OCI-LY1 (cell line): ENCODE results near the gene TK1.

Source experiments
- H2AFZ ChIP-seq: fragments of 200-600 bp; sonication (generic), shearing (Covaris generic); 2 replicates; pipeline ENCODE4 v1.6.0; 2014; ENCODE audit warnings: antibody characterized with exemption, mild to moderate bottlenecking, low read length
- H3F3A ChIP-seq: fragments of 200-600 bp; sonication (generic), shearing (Covaris generic); 2 replicates; pipeline ENCODE4 v1.6.0; 2014; ENCODE audit warnings: mild to moderate bottlenecking, antibody characterized with exemption, low read length, moderate library complexity; ENCODE audit not compliant: insufficient read depth
- H3K27ac ChIP-seq: fragments of 200-600 bp; sonication (generic); 2 replicates; pipeline ENCODE4 v1.5.1; 2014; ENCODE audit warnings: low read length, mixed run types, mild to moderate bottlenecking, low read depth; ENCODE audit not compliant: poor library complexity, severe bottlenecking
- H3K27me3 ChIP-seq: fragments of 200-600 bp; sonication (generic); 2 replicates; pipeline ENCODE4 v1.6.0; 2014; ENCODE audit warnings: antibody characterized with exemption, mild to moderate bottlenecking, low read length, moderate library complexity; ENCODE audit not compliant: insufficient read depth
- H3K36me3 ChIP-seq: fragments of 200-600 bp; sonication (generic); 2 replicates; pipeline ENCODE4 v1.6.1; 2014; ENCODE audit warnings: mild to moderate bottlenecking, antibody characterized with exemption, low read length, moderate library complexity, mixed read lengths; ENCODE audit not compliant: insufficient read depth
- H3K4me1 ChIP-seq: fragments of 200-600 bp; sonication (generic); 2 replicates; pipeline ENCODE4 v1.5.1; 2014; ENCODE audit warnings: mild to moderate bottlenecking, low read length, moderate library complexity; ENCODE audit not compliant: insufficient read depth, severe bottlenecking
- H3K4me2 ChIP-seq: fragments of 200-600 bp; sonication (generic), shearing (Covaris generic); 2 replicates; pipeline ENCODE4 v1.6.1; 2014; ENCODE audit warnings: low read length
- H3K4me3 ChIP-seq: fragments of 200-600 bp; sonication (generic); 2 replicates; pipeline ENCODE4 v1.5.1; 2014; ENCODE audit warnings: low read length, low read depth, mild to moderate bottlenecking, mixed read lengths; ENCODE audit not compliant: poor library complexity, severe bottlenecking
- H3K79me2 ChIP-seq: fragments of 200-600 bp; shearing (Covaris generic); 2 replicates; pipeline ENCODE4 v1.6.1; 2016; ENCODE audit warnings: mixed run types, low read length, mixed read lengths; ENCODE audit not compliant: insufficient read depth
- H3K9ac ChIP-seq: fragments of 200-600 bp; sonication (generic), shearing (Covaris generic); 2 replicates; pipeline ENCODE4 v1.6.1; 2014; ENCODE audit warnings: mild to moderate bottlenecking, low read length, mixed read lengths
- H3K9me2 ChIP-seq: fragments of 200-600 bp; sonication (generic), shearing (Covaris generic); 2 replicates; pipeline ENCODE4 v1.6.1; 2014; ENCODE audit warnings: low read depth, mild to moderate bottlenecking, low read length, mixed read lengths
- H3K9me3 ChIP-seq: fragments of 200-600 bp; shearing (Covaris generic); 2 replicates; pipeline ENCODE4 v1.6.1; 2014; ENCODE audit warnings: low read length, mixed read lengths
- H4K20me1 ChIP-seq: fragments of 200-600 bp; sonication (generic), shearing (Covaris generic); 2 replicates; pipeline ENCODE4 v1.6.0; 2016; ENCODE audit warnings: mild to moderate bottlenecking, low read length; ENCODE audit not compliant: insufficient read depth
- EZH2 ChIP-seq: fragments of 200-600 bp; sonication (generic), shearing (Covaris generic); IDR thresholded peaks from 2 replicates; pipeline ENCODE4 v1.8.0; 2017; ENCODE audit warnings: borderline replicate concordance, mixed run types, mild to moderate bottlenecking, antibody characterized with exemption, low read length, moderate library complexity, mixed read lengths
- TF ChIP-seq, protein P1 (sequence below): fragments of 200-600 bp; sonication (generic), shearing (Covaris generic); IDR thresholded peaks from 2 replicates; pipeline ENCODE4 v1.5.1; 2017; ENCODE audit warnings: mild to moderate bottlenecking, antibody characterized with exemption, low read length, moderate library complexity, mixed read lengths

TK1 gene

DNA sequence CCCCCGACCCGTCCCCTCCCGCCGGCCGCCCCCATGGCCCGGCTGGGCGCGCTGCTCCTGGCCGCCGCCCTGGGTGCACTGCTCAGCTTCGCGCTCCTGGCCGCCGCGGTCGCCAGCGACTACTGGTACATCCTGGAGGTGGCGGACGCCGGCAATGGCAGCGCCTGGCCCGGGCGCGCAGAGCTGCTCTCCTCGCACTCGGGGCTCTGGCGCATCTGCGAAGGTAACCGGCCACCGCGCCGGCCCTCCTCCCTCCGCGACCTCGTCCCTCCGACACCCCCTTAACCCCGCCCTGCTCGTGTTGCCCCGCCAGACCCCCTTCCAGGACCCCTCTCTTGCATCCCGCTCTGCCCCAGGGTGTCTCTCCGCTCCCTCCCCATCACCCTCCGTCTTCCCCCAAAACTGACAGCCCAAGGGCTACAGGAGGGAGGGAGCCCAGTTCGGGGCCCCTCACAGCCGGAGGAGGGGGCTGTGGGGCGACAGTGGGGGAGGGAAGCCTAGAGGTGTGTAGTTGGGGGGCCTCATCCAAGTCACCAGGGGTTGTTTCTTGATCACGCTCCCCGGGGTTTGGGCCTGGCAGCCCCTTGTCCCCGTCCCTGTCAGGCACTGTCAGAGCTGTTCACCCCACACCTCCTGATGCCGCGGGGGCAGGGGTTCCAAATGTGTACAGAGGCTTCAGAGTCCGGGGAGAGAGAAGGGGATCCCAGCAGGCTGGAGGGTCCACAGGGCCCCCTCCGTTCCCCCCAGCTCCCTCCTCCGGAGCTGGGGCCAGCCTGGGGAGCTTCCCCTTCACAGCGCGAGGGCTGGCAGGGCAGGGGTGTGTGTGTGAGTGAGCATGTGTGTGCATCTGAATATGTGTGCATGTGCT is 45.4 kb upstream of the TK1 start:
- H3K9ac ChIP-seq, result no peak overlapping the region

DNA sequence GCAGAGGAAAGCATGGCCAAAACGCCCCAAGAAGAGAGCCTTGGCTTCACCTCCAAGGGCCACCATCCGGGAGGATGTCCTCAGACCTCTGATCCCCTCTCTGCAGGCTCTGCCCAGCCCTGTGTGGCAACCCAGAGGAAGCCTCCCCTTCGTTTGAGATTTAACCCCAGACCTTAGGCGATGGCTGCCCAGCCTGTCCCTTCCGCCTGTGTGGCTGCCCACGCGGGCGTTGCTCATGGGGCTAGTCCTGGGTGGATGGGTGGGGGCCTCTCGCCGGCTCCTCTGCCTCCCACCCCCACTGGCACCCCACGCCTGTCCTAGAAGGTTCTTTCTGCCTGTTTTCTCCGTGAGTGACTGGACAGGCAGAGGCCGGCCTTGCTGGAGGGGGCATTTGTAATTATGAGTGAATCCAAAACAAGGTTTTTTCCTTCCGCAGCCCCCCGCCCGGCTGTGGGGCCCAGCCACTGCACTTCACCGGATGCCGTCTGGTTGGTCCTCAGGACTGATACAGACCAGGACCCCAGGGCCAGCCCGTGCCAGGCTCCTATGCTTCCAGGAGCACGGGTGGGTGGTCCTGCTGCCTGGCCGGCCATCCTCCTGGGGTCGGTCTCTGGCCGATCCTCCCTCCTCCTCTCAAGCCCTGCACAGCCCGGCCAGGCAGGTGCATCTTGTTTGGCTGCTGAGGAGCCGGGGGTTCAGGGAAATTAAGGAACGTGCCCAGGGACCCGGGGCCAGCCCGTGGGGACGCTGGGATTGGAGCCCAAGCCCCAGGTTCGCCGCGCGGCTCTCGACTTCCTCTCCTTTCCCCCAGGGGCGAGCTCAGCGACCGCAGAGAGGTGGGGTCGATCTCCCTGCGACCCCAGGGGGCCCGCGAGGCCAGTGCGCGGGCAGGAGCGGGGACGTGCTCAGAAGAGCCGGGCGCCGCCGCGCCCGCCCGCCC is 44.4 kb upstream of the TK1 start, which contains the start of gene TMEM235:
TMEM235 (plus strand) TSS at position 636 of the 940 bp plus-strand sequence. CDS start 393 bp downstream, outside the sequence.
- Histone ChIP-seq H3K4me2 (peak within 1 kb of the TSS; percentile 22; the same call in 1 of the 2 replicates), H3K79me2 (no peaks in the 10 kb centered on the region), H3K36me3 (no peaks in the 10 kb centered on the region), H4K20me1 (no peaks in the 10 kb centered on the region), H2AFZ (no peak within 1 kb of the TSS), H3K4me1 (peaks cover 32% of the 10 kb centered on the region), H3K9me3 (no peaks in the 10 kb centered on the region), H3K9me2 (no peaks in the 10 kb centered on the region), H3K27ac (no peak within 1 kb of the TSS), H3K27me3 (peaks cover 9% of the 10 kb centered on the region; the same call in 1 of the 2 replicates), H3F3A (no peaks in the 10 kb centered on the region), H3K4me3 (peak within 1 kb of the TSS; percentile 15), H3K9ac (no peak within 1 kb of the TSS)
- TF ChIP-seq, protein P1, sequence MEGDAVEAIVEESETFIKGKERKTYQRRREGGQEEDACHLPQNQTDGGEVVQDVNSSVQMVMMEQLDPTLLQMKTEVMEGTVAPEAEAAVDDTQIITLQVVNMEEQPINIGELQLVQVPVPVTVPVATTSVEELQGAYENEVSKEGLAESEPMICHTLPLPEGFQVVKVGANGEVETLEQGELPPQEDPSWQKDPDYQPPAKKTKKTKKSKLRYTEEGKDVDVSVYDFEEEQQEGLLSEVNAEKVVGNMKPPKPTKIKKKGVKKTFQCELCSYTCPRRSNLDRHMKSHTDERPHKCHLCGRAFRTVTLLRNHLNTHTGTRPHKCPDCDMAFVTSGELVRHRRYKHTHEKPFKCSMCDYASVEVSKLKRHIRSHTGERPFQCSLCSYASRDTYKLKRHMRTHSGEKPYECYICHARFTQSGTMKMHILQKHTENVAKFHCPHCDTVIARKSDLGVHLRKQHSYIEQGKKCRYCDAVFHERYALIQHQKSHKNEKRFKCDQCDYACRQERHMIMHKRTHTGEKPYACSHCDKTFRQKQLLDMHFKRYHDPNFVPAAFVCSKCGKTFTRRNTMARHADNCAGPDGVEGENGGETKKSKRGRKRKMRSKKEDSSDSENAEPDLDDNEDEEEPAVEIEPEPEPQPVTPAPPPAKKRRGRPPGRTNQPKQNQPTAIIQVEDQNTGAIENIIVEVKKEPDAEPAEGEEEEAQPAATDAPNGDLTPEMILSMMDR, result no peak
- no peak for TF ChIP-seq EZH2

More for the DNA sequence above, 45.4 kb upstream of the TK1 start:
- no peaks in the 10 kb centered on the region for H3F3A ChIP-seq
- no peaks in the 10 kb centered on the region for H3K9me2 ChIP-seq
- TF ChIP-seq, protein P1, result no peak
- TF ChIP-seq EZH2, result no peak
- H4K20me1 ChIP-seq, result no peaks in the 10 kb centered on the region
- H3K27me3 ChIP-seq, result peaks cover 9% of the 10 kb centered on the region; the same call in 1 of the 2 replicates
- no peaks in the 10 kb centered on the region for H3K9me3 ChIP-seq
- H2AFZ ChIP-seq, result no peak overlapping the region
- H3K4me2 ChIP-seq, result no peak overlapping the region; the same call in 1 of the 2 replicates
- H3K4me3 ChIP-seq, result no peak overlapping the region
- no peak overlapping the region for H3K27ac ChIP-seq
- no peaks in the 10 kb centered on the region for H3K79me2 ChIP-seq
- no peaks in the 10 kb centered on the region for H3K36me3 ChIP-seq
- H3K4me1 ChIP-seq, result peaks cover 29% of the 10 kb centered on the region

DNA sequence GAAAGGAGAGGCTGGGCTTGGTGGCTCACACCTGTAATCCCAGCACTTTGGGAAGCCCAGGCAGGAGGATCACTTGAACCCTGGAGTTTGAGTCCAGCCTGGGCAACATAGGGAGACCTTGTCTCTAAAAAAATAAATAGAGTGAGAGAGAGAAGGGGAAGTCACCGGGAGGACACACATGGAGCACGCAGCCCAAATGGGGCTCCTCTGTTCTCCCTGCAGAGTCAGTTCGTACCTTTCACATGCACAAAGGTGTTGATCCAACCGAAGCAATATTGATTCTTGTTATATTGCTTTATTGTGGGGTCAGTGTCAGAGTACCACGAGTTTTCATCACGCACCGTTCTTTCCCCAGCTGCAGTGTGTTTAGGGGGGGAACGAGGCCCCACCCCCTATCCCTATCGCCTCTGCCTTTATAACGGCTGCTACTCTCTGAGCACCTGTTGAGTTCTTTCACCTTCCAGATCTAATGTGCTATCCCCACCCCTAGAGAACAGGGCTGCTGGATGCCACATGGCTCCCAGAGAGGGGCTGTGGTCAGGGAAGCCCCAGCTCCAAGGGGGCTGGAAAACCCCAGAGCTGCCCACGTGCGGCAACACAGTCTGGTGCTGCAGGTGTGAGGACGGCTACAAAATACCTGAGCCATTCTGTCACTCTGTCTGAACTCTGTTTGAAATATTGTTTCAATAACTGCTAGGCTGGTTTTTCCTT is 43.6 kb upstream of the TK1 start:
- Histone ChIP-seq H3K9me3 (no peaks in the 10 kb centered on the region), H3K9me2 (no peaks in the 10 kb centered on the region), H3K79me2 (no peaks in the 10 kb centered on the region), H2AFZ (no peak overlapping the region), H4K20me1 (no peaks in the 10 kb centered on the region), H3K9ac (no peak overlapping the region), H3K27ac (no peak overlapping the region), H3K4me2 (no peak overlapping the region), H3K4me1 (peaks cover 32% of the 10 kb centered on the region), H3K27me3 (peaks cover 9% of the 10 kb centered on the region; the same call in 1 of the 2 replicates), H3K36me3 (peaks cover under 1% of the 10 kb centered on the region), H3K4me3 (no peak overlapping the region), H3F3A (no peaks in the 10 kb centered on the region; the same call in 1 of the 2 replicates)
- TF ChIP-seq, protein P1, result no peak
- no peak for TF ChIP-seq EZH2
